Measurements from ENCODE around the gene NAB2.

- TF ChIP-seq SMAD5 (IDR thresholded peaks at IDR 0.05; ENCODE audit: low read depth), result no peak
- TF ChIP-seq PKNOX1 (IDR thresholded peaks at IDR 0.05), result no peak
- TF ChIP-seq, protein P1, sequence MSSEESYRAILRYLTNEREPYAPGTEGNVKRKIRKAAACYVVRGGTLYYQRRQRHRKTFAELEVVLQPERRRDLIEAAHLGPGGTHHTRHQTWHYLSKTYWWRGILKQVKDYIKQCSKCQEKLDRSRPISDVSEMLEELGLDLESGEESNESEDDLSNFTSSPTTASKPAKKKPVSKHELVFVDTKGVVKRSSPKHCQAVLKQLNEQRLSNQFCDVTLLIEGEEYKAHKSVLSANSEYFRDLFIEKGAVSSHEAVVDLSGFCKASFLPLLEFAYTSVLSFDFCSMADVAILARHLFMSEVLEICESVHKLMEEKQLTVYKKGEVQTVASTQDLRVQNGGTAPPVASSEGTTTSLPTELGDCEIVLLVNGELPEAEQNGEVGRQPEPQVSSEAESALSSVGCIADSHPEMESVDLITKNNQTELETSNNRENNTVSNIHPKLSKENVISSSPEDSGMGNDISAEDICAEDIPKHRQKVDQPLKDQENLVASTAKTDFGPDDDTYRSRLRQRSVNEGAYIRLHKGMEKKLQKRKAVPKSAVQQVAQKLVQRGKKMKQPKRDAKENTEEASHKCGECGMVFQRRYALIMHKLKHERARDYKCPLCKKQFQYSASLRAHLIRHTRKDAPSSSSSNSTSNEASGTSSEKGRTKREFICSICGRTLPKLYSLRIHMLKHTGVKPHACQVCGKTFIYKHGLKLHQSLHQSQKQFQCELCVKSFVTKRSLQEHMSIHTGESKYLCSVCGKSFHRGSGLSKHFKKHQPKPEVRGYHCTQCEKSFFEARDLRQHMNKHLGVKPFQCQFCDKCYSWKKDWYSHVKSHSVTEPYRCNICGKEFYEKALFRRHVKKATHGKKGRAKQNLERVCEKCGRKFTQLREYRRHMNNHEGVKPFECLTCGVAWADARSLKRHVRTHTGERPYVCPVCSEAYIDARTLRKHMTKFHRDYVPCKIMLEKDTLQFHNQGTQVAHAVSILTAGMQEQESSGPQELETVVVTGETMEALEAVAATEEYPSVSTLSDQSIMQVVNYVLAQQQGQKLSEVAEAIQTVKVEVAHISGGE (CRISPR knock-in tag; IDR thresholded peaks at IDR 0.05), result no peak
- no peak for TF ChIP-seq ZNF274 (IDR thresholded peaks at IDR 0.05; ENCODE audit: insufficient read depth, insufficient read length)
Measured at GRCh38 chr12:57040750-57041149, 48.2 kb upstream of the NAB2 start.
